GM18507 (cell line): Measurements from ENCODE around the gene ACAD11.

Source experiments
- DNase-seq: peaks from one replicate; pipeline ENCODE4 v3.0.0; 2011; ENCODE audit warnings: low read depth; ENCODE audit not compliant: insufficient read length; ENCODE audit errors: extremely low spot score
- FAIRE-seq: peaks from 2 replicates; lab custom pipeline; 2011; peaks lifted over from hg19 to GRCh38; lab: Jason Lieb, UNC

Gene ACAD11

GRCh38 chr3:132536442-132537153 lies 123.0 kb downstream of the ACAD11 start:
- FAIRE-seq (no peak), DNase-seq (no peak)

- FAIRE-seq, result peak; percentile 81
- no peak for DNase-seq
Observed at GRCh38 chr3:132535575-132536441, 123.8 kb downstream of the ACAD11 start.

- no peak for FAIRE-seq
Observed at GRCh38 chr3:132530624-132531023, 129.0 kb downstream of the ACAD11 start.

GRCh38 chr3:132522353-132522752 lies 137.3 kb downstream of the ACAD11 start:
- DNase-seq (no peak), FAIRE-seq (peak; percentile 85)

More at GRCh38 chr3:132530624-132531023, 129.0 kb downstream of the ACAD11 start:
- no peak for DNase-seq

GRCh38 chr3:132521901-132522300 lies 137.7 kb downstream of the ACAD11 start:
- DNase-seq (no peak), FAIRE-seq (no peak)

GRCh38 chr3:132519914-132520313 lies 139.7 kb downstream of the ACAD11 start:
- no peak for FAIRE-seq

GRCh38 chr3:132517311-132517710 lies 142.3 kb downstream of the ACAD11 start:
- DNase-seq, result no peak
- no peak for FAIRE-seq

More at GRCh38 chr3:132519914-132520313, 139.7 kb downstream of the ACAD11 start:
- DNase-seq, result no peak

- FAIRE-seq (no peak), DNase-seq (no peak)
Observed at GRCh38 chr3:132513057-132513456, 146.6 kb downstream of the ACAD11 start.

- FAIRE-seq, result no peak
- DNase-seq, result no peak
Observed at GRCh38 chr3:132509506-132509905, 150.1 kb downstream of the ACAD11 start.

GRCh38 chr3:132509096-132509495 lies 150.5 kb downstream of the ACAD11 start:
- DNase-seq, result no peak
- FAIRE-seq, result no peak
